Measurements from ENCODE around the gene RNF213. TPM values are rescaled to one million over a fixed set of nuclear protein-coding genes. Genes with fewer than 3 reads are reported as not detected.

Gene RNF213
- total RNA-seq, 1 donor from 2014 or later: 80.5 TPM

- no peak for TF ChIP-seq CTCF (conservative IDR thresholded peaks at IDR 0.05; ENCODE audit: low read depth, low read length)
- no peak for DNase-seq (ENCODE audit: low read depth)
- H3K4me3 ChIP-seq (ENCODE audit: low read depth, low read length): no peak overlapping the region
These were observed 97.5 kb downstream of the RNF213 start for GRCh38 chr17:80358131-80358530.

GRCh38 chr17:80358861-80359260 is 98.2 kb downstream of the RNF213 start:
- no peak overlapping the region for H3K4me3 ChIP-seq (ENCODE audit: low read depth, low read length)
- TF ChIP-seq CTCF (conservative IDR thresholded peaks at IDR 0.05; ENCODE audit: low read depth, low read length): no peak
- no peak for DNase-seq (ENCODE audit: low read depth)

- DNase-seq (ENCODE audit: low read depth): no peak
- H3K4me3 ChIP-seq (ENCODE audit: low read depth, low read length): no peak overlapping the region
- TF ChIP-seq CTCF (conservative IDR thresholded peaks at IDR 0.05; ENCODE audit: low read depth, low read length): no peak
These were observed 98.9 kb downstream of the RNF213 start for GRCh38 chr17:80359422-80360110.

GRCh38 chr17:80360396-80360795 is 99.7 kb downstream of the RNF213 start:
- no peak for TF ChIP-seq CTCF (conservative IDR thresholded peaks at IDR 0.05; ENCODE audit: low read depth, low read length)
- no peak overlapping the region for H3K4me3 ChIP-seq (ENCODE audit: low read depth, low read length)
- no peak for DNase-seq (ENCODE audit: low read depth)

GRCh38 chr17:80361495-80362220 is 101.0 kb downstream of the RNF213 start:
- no peak overlapping the region for H3K4me3 ChIP-seq (ENCODE audit: low read depth, low read length)
- no peak for DNase-seq (ENCODE audit: low read depth)
- TF ChIP-seq CTCF (conservative IDR thresholded peaks at IDR 0.05; ENCODE audit: low read depth, low read length): peak; percentile 49

GRCh38 chr17:80362428-80363119 is 101.9 kb downstream of the RNF213 start:
- DNase-seq (ENCODE audit: low read depth): no peak
- no peak overlapping the region for H3K4me3 ChIP-seq (ENCODE audit: low read depth, low read length)
- no peak for TF ChIP-seq CTCF (conservative IDR thresholded peaks at IDR 0.05; ENCODE audit: low read depth, low read length)
